Measurements from ENCODE around the gene TMEM144. TPM values are rescaled to one million over a fixed set of nuclear protein-coding genes. Genes with fewer than 3 reads are reported as not detected.

TMEM144 gene
- 1 to 10 TPM in 1 of 2 donors, under 1 TPM in 1; 1.00 to 2.2 TPM for total RNA-seq

DNA sequence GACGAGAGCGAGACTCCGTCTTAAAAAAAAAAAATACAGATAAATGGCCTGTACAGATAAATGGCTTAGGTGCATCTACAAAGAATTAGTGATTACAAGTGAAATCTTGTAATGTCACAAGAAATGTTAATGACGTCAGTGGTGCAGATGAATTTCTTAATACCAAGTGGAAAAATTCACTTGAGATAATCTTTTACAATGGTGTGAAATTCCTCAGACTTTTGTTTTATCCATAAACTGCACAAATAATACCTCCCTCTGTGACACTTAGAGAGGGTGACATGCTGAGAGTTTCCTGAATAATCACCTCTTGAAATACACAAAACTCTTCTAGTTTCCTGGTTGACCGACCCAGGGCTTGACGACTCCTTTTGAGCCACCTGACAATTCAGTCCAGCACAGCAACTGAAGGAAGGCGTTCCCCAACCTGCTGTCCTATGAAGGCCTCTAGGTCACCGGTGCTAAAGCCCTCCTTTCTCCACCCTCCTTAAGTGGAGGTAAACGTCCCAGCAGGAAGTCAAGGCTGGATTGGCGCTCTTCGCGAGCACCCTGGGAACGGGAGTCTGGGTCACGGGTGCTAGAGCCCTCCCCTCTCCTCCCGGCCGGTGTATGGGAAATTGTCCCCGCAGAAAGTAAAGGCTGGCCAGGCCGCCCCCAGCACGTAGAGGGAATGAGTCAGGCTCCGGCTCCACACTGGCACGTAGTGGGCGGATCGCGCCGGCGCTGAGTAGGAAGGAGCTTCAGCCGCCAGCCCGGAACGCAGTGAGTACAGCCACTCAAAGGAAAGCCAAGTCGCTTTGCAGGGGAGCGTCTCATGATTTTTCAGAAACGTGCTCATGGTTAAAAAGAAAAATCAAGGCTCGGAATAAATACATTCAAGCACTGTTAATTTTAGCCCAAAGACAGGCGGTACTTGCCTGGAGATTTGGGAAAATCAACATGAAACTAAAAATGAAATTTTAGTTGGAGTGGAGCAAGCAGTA is at the start of gene TMEM144:
Gene TMEM144 (plus strand): TSS at position 662 of the 983 bp plus-strand sequence. CDS start 2,182 bp downstream, outside the sequence.
- H3K4me3 Mint-ChIP-seq: peak within 1 kb of the TSS; percentile 81
- H3K27me3 Mint-ChIP-seq: no peaks in the 10 kb centered on the region
- no peaks in the 10 kb centered on the region for H3K36me3 Mint-ChIP-seq
- peaks cover 13 to 14% of the 10 kb centered on the region in 2 donors for H3K4me1 Mint-ChIP-seq (ENCODE audit: low read depth in 2 of 2)
- no peaks in the 10 kb centered on the region for H3K9me3 Mint-ChIP-seq
- DNase-seq (ENCODE audit: low spot score): peak; percentile 79
- peak within 1 kb of the TSS in 1 of 2 donors; percentile 63 for H3K27ac Mint-ChIP-seq
- peak; percentile 90 to 96 for ATAC-seq

GRCh38 chr4:158161551-158162354 is 48.5 kb upstream of the TMEM144 start:
- Mint-ChIP-seq H3K4me3 (no peak overlapping the region), H3K9me3 (peaks cover 3% of the 10 kb centered on the region), H3K27ac (no peak overlapping the region), H3K27me3 (no peaks in the 10 kb centered on the region), H3K4me1 (ENCODE audit: low read depth in 2 of 2) (no peaks in the 10 kb centered on the region), H3K36me3 (no peaks in the 10 kb centered on the region)
- DNase-seq (ENCODE audit: low spot score) (no peak), ATAC-seq (no peak)

DNA sequence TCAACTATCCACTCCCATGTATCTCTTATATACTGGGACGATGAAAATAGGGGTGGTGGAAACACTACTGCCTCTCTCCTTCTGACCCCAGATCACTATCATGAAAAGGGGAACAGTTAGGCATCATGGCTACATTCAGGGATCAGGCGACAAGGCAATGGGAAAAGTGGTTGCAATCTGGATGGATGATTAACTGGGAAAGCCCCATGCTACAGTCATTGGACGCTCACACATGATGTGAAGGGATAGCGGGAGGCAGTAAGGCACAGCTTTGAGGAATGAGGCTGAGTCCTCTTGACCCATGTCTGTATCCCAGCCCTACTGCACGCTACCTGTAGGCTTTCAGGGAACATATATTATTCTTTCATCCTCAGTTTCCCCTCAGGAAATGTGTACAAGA is 47.7 kb upstream of the TMEM144 start:
- Mint-ChIP-seq H3K4me3 (no peak overlapping the region), H3K27me3 (no peaks in the 10 kb centered on the region), H3K36me3 (no peaks in the 10 kb centered on the region), H3K9me3 (peaks cover 3% of the 10 kb centered on the region), H3K4me1 (ENCODE audit: low read depth in 2 of 2) (no peaks in the 10 kb centered on the region), H3K27ac (no peak overlapping the region)
- DNase-seq (ENCODE audit: low spot score) (no peak), ATAC-seq (no peak)

- Mint-ChIP-seq H3K27ac (no peak overlapping the region), H3K36me3 (no peaks in the 10 kb centered on the region), H3K4me3 (no peak overlapping the region), H3K9me3 (peaks cover 3% of the 10 kb centered on the region), H3K4me1 (ENCODE audit: low read depth in 2 of 2) (no peaks in the 10 kb centered on the region), H3K27me3 (no peaks in the 10 kb centered on the region)
- ATAC-seq: no peak
- DNase-seq (ENCODE audit: low spot score): no peak
These were observed 46.1 kb upstream of the TMEM144 start for GRCh38 chr4:158163941-158164767.

GRCh38 chr4:158164768-158165213 is 45.5 kb upstream of the TMEM144 start:
- no peak for DNase-seq (ENCODE audit: low spot score)
- no peak overlapping the region for H3K27ac Mint-ChIP-seq
- no peaks in the 10 kb centered on the region for H3K27me3 Mint-ChIP-seq
- ATAC-seq: no peak
- no peaks in the 10 kb centered on the region for H3K36me3 Mint-ChIP-seq
- peaks cover 3% of the 10 kb centered on the region for H3K9me3 Mint-ChIP-seq
- H3K4me3 Mint-ChIP-seq: no peak overlapping the region
- H3K4me1 Mint-ChIP-seq (ENCODE audit: low read depth in 2 of 2): no peaks in the 10 kb centered on the region

DNA sequence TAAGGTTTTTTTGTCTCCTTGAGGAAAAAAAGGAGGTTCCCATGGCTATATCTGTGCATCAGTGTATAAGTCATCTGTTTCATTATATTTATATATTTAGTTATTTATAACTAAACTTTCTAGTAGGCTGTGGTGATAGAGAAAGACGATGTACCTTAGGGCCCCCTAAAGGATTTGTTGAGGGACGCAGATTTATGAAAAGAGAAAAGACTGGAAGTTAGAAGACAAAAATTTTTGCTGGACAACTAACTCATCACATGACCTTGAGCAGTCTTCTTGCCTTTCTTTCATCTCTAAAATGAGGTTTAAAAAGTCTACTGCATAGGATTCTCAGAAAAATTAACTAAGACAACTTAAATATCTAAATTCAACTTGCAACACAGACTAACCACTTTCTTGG is 43.6 kb upstream of the TMEM144 start:
- Mint-ChIP-seq H3K9me3 (peaks cover 3% of the 10 kb centered on the region), H3K4me3 (no peak overlapping the region), H3K4me1 (ENCODE audit: low read depth in 2 of 2) (peaks cover 0 to 3% of the 10 kb centered on the region in 2 donors), H3K36me3 (no peaks in the 10 kb centered on the region), H3K27ac (no peak overlapping the region), H3K27me3 (peaks cover under 1 to 6% of the 10 kb centered on the region in 2 donors)
- DNase-seq (ENCODE audit: low spot score) (no peak), ATAC-seq (no peak)

DNA sequence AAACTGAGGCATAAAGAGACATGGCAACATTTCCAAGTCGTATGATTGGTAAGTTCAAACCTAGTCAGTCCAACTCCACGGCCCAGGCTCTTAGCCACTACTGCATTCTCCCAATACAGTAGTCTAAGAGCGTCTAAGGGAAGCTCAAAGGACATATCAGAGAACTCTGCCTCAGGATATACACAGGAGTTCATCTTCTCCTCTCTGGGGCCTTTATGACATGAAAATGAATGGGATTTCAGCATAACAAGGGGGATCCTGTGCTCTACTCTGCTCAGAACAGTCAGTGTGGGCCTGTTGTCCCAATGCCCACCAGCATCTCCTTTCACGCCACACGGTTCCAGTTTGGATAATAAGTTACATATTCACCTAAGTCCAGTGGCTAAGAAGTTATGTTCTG is 41.7 kb upstream of the TMEM144 start:
- Mint-ChIP-seq H3K9me3 (no peaks in the 10 kb centered on the region), H3K27ac (no peak overlapping the region), H3K4me1 (ENCODE audit: low read depth in 2 of 2) (peaks cover 0 to 3% of the 10 kb centered on the region in 2 donors), H3K27me3 (peaks cover 14 to 15% of the 10 kb centered on the region in 2 donors), H3K36me3 (no peaks in the 10 kb centered on the region), H3K4me3 (no peak overlapping the region)
- ATAC-seq: no peak
- no peak for DNase-seq (ENCODE audit: low spot score)

- no peak for DNase-seq (ENCODE audit: low spot score)
- no peak overlapping the region for H3K4me3 Mint-ChIP-seq
- H3K9me3 Mint-ChIP-seq: no peaks in the 10 kb centered on the region
- H3K4me1 Mint-ChIP-seq (ENCODE audit: low read depth in 2 of 2): peaks cover 0 to 3% of the 10 kb centered on the region in 2 donors
- H3K36me3 Mint-ChIP-seq: no peaks in the 10 kb centered on the region
- peaks cover 14 to 15% of the 10 kb centered on the region in 2 donors for H3K27me3 Mint-ChIP-seq
- H3K27ac Mint-ChIP-seq: no peak overlapping the region
- ATAC-seq: no peak
These were observed 40.8 kb upstream of the TMEM144 start for GRCh38 chr4:158169506-158169905.

DNA sequence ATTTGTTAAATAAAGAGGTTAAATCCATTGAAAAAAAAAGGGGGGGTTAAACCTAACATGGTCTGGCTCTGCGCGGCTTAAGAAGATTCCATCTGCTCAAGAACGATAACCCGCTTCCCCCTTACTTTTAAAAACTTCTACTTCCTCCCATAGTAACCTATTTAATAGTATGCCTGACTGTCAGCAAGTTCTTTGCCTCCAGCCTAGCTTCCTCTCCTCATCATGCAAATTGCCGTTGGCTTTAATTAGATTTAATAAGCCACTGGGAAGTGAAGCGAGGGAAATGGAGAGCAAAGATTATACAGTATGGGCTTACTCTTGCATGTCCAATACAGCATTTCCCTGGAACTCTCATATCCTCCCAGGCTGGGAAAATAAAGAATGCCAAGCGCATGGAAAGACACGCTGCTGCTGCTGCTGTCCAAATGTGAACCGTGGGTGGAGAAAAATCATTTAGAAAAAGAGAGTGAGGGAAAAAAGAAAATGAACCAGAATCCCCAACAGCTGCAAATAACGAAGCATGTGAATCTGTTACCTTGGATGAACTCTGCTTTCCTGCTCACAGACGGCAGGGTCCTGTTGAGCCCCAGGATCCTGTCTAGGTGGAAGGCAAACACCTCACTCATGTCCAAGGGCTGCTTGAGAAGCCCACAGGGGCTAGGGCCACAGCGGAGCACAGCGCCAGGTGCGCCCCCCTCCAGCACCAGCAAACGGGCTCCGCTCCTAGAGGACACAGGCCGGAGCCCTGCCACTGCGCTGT is 40.2 kb upstream of the TMEM144 start:
- Mint-ChIP-seq H3K4me3 (no peak overlapping the region), H3K27me3 (peaks cover 14 to 15% of the 10 kb centered on the region in 2 donors), H3K9me3 (no peaks in the 10 kb centered on the region), H3K36me3 (no peaks in the 10 kb centered on the region), H3K27ac (no peak overlapping the region), H3K4me1 (ENCODE audit: low read depth in 2 of 2) (peaks cover 0 to 3% of the 10 kb centered on the region in 2 donors)
- DNase-seq (ENCODE audit: low spot score) (no peak), ATAC-seq (peak in 1 of 2 donors; percentile 27)

DNA sequence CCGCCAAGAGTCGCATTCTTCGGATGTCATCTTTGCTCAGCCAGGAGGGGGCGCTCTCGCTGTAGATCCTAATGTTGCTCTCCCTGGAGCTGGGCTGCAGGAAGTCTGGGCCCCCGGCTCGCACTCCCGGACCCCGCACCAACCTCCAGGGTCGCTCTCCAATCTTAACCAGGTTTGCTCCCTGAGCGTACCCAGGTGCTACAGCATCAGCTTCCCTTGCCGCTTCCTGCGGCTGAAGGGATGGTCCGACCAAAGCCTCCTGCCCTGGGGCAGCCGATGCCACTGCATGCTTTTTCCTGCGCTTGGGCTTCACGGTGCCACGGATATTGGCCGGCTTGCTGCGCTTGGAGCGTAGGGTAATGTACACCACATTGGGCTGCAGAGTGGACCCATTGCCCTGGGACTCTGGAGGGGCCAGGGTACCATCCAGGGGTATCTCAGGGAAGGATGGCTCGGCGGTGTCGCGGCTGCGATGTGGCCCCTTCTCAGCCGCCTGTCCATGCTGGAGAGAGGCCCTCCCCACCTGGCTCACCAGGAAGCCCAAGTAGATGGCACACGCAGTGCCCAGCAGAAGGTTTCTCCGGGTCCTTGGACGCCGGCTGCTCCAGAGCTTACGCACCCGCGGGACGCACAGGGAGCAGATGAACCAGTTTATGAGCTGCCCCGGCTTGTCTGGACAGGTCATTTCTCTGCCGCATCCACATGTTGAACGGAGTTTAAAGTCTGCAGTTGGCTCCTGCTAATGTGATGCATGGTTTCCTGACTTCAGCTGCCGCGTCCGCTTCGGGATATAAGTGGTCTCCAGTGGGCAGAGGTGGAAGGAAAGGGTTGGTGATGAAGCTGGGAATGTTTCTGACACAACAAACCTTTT is 39.4 kb upstream of the TMEM144 start:
- H3K27me3 Mint-ChIP-seq: peaks cover 14 to 15% of the 10 kb centered on the region in 2 donors
- H3K36me3 Mint-ChIP-seq: no peaks in the 10 kb centered on the region
- H3K27ac Mint-ChIP-seq: no peak overlapping the region
- ATAC-seq (no peak), DNase-seq (ENCODE audit: low spot score) (no peak)
- peaks cover 0 to 3% of the 10 kb centered on the region in 2 donors for H3K4me1 Mint-ChIP-seq (ENCODE audit: low read depth in 2 of 2)
- H3K4me3 Mint-ChIP-seq: no peak overlapping the region
- no peaks in the 10 kb centered on the region for H3K9me3 Mint-ChIP-seq

GRCh38 chr4:158172261-158173258 is 37.7 kb upstream of the TMEM144 start, which contains the start of gene GASK1B:
GASK1B (minus strand) TSS chr4:158173025; CDS start chr4:158171375, 1,650 bp downstream.
- Mint-ChIP-seq H3K27me3 (peaks cover 14 to 15% of the 10 kb centered on the region in 2 donors), H3K4me1 (ENCODE audit: low read depth in 2 of 2) (peaks cover 0 to 3% of the 10 kb centered on the region in 2 donors), H3K9me3 (no peaks in the 10 kb centered on the region), H3K4me3 (no peak within 1 kb of the TSS), H3K27ac (no peak within 1 kb of the TSS), H3K36me3 (no peaks in the 10 kb centered on the region)
- ATAC-seq: no peak
- DNase-seq (ENCODE audit: low spot score): no peak
